Stimulated activated CD4-positive, alpha-beta T cell treated with anti-CD3 and anti-CD28 coated beads, Interleukin-15, amount 100 ng/mL, for 1 hour (primary cell): ENCODE results near the gene ERC2.

Experiments
- DNase-seq, 2 donors: peaks; one replicate each; pipeline ENCODE4 v3.0.0-alpha.2; 2020; ENCODE audit warnings: low read depth in 1 of 2, low spot score in 1 of 2

The ERC2 gene

GRCh38 chr3:55723653-55724406, 744.4 kb downstream of the ERC2 start:
- DNase-seq: no peak

DNA sequence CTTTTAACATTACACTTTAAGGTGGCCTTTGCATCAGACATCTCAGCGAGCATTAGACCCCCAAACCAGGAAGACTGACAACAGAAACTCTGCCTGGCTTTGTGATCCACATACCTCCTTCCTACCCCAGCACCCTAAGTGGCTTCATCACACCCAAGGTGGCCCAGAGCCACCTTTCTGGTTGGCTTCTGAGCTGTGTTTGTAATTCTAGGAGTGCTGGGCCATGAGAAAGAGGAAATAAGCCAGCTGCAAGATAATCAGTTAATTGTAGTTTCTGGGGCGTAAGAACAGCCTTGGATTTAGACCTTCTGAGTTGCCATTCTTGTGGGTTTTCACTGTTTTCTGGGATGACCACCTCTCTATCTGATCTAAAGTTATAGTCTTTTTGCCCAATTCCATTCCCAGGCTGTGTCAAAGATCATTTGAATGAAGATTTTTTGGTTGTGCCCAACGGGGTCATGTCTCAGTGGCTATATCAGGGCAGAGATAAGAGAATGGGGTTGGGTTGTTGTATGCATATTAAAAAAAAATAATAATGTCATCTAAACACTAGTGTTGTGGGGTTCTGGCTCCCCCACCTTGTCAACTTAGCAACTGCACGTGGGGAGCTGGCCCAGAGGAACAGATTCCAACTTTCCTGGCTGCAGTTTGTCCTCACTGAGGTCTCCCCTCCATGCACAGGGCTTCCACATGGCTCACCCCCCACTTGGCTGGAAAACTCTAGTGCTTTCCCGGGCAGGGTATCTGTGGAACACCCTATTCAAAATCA, 746.4 kb downstream of the ERC2 start:
- DNase-seq: no peak

GRCh38 chr3:55720614-55721013, 747.7 kb downstream of the ERC2 start:
- DNase-seq: no peak

- no peak for DNase-seq
Observed at GRCh38 chr3:55719508-55719907, 748.8 kb downstream of the ERC2 start.

- DNase-seq: no peak
Observed at GRCh38 chr3:55719006-55719405, 749.3 kb downstream of the ERC2 start.

- DNase-seq: no peak
Observed at GRCh38 chr3:55718521-55718921, 749.7 kb downstream of the ERC2 start.

DNA sequence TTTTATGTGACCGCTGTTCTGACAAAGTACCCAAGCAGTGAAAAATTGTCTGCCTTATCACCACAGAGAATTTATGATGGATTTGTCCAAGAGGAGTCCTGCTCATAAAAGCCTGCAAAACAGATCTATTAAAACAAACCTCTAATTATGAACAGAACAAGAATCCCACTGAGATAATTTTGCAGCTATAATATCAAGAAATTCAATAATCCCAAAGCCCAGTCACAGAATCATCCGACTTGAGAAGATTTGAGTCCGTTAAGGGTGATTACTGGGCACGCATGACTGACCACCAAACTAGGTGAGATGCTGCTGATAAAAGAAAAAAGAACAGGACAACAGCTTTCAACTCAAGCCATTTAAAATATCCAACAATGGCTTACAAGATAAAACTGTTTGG, 750.2 kb downstream of the ERC2 start:
- DNase-seq: no peak

GRCh38 chr3:55717481-55717880, 750.8 kb downstream of the ERC2 start:
- no peak for DNase-seq

DNA sequence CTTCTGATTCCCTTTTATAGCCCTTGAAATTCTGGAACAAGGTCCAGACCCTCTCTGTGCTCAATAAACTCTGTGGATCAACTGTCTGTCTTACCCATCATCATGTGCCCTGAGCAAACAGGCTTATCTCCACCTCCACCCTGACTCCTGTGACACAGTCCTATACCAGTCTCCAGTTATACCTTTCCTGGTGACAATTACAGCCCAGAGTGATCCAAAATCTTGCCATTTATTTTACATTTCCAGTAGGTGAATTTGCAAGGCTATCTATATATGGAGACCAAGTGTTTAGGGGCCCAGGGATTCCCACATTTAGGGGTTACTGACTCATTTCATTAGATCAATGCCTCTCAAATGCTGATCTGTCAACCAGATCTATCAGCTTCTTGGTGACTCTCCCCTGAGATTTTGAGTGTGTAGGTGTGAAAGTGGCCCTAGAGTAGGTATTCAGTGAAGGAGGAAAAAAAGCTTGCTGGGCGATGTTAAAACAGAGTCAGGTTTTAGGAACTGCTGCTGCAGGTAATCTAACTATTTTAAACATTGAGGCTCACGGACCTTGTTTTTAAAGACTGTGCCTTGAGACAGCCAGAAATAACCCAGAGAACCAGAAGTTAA, 751.5 kb downstream of the ERC2 start:
- no peak for DNase-seq

DNA sequence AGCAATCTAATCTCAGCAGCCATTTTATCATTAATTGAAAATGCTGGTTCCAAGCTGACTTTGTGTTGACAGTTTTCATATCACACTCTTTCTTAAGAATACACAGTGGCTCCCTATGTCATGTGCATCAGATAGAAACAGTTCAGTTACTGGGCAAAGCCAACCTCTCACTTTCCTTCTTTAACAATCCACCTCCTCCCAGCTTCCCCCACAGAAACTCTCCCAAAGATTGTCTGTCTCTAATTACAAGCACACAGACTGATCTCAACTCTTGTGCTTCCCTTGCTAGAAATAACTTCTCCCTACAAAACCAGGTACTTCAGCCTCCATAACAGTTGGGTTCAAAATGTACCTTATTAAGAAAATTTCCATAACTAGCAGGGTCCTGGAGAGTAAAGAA, 752.2 kb downstream of the ERC2 start:
- no peak for DNase-seq

- no peak for DNase-seq
Observed at GRCh38 chr3:55714057-55714456, 754.2 kb downstream of the ERC2 start.

GRCh38 chr3:55711646-55712045, 756.6 kb downstream of the ERC2 start:
- no peak for DNase-seq

DNA sequence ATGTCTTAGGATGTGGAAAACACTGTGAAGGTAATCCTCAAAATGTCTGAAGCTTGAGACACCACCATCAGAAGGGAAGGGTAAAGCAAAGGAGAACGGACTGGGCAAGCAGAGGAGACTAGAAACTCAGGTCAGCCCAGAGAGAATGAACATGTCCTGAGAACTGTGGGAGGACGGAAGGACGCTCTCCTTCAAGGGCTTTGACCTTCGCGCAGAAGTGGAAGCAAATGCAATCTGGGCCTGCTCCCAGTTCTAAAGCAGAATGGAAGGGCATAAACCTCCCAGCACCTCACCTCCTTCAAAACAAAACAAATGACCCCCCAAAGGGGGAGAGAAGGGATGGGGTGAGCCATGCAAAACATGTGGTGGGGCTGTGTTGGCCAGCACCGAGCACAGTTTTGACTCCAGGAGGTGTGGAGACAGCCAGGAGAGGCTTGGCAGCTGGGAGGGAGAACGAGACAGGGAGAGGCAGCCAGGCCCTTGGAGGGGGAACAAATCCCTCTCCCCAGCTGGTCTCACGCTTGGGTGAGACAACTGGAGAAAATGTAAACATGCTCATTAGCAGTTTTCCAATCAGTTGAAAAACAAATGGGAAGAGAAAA, 758.8 kb downstream of the ERC2 start:
- DNase-seq: no peak

GRCh38 chr3:55708921-55709320, 759.3 kb downstream of the ERC2 start:
- DNase-seq: no peak

GRCh38 chr3:55708242-55708641, 760.0 kb downstream of the ERC2 start:
- DNase-seq: no peak

GRCh38 chr3:55704521-55704920, 763.7 kb downstream of the ERC2 start:
- DNase-seq: no peak

- DNase-seq: no peak
Observed at GRCh38 chr3:55702822-55703221, 765.4 kb downstream of the ERC2 start.

DNA sequence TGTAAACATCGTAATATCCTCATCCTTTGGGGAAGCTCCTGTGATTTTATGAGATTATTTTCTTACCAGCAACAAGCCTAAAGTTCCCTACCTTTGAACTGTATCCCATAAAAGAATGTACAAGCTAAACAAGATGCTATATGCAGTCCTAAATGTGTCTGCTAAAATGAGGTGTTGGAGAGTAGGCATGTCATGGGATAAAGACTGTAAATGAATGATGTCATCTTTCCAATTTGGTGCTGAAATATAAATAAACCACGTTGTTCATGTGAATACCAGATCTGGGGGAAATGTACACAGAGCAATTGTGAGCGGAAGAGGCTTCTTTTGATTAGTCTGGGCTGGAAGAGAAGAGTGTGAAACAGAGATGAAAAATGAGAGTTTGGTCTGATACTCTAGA, 766.3 kb downstream of the ERC2 start:
- DNase-seq: no peak

GRCh38 chr3:55698831-55699230, 769.4 kb downstream of the ERC2 start:
- no peak for DNase-seq

GRCh38 chr3:55697177-55697865, 770.9 kb downstream of the ERC2 start:
- no peak for DNase-seq

DNA sequence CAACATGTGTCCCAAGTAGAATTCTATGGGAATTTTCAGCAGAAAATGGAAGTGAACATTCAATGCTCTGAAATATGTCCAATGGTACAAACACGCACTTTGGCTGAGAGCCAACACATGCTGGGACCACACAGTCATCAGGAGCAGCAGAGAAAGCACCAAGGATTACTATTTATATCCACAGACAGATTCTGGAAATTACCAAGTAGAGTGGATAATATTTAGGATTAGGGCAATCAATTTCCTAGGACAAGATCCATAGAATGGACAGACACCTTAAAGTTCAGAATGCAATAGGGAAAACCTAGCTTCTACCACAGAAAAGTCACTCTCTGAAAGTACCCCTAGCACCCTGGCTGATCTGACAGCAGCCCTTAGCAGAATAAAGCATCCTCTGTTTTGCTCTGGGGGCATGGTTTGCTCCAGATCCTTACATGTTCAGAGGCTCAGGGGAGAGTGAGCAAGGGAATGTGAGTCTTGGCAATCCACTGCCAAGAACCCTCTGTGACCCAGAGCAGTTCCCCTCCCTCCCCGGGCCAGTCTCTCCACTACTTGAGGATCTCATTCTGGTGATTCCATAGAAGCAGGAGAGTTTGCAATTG, 775.2 kb downstream of the ERC2 start:
- no peak for DNase-seq
